Measurements from ENCODE around the gene TNS4. TPM values are rescaled to one million over a fixed set of nuclear protein-coding genes. Genes with fewer than 3 reads are reported as not detected.
A peak's percentile ranks its signal among the peaks of the same experiment; 100 is the strongest.

Gene TNS4
- total and polyA plus RNA-seq, 9 of the 15 experiments (the other 6 are each of a cell fraction or from before 2014, with no cell fraction given) = 0.04 to 0.73 (median 0.24) TPM; not detected in 1

GRCh38 chr17:40457369-40457768 is 44.1 kb downstream of the TNS4 start (continued):
- TF ChIP-seq NR2C1 (IDR thresholded peaks at IDR 0.05) (no peak), NR2C1 (tag; IDR thresholded peaks at IDR 0.05) (no peak)

GRCh38 chr17:40456396-40456951 is 44.9 kb downstream of the TNS4 start:
- Histone ChIP-seq H3K9me3 (replicated peaks; ENCODE audit: control insufficient read depth, insufficient read depth, low read depth, low read length) (no peaks in the 10 kb centered on the region), H3K4me3 (no peak overlapping the region), H3K79me2 (ENCODE audit: control insufficient read depth, insufficient read depth, low read length) (no peaks in the 10 kb centered on the region), H3K4me2 (ENCODE audit: insufficient read depth, low read length) (no peak overlapping the region), H4K20me1 (replicated peaks; ENCODE audit: control insufficient read depth, insufficient read depth, low read length) (no peaks in the 10 kb centered on the region), H3K9ac (ENCODE audit: insufficient read depth in 1 of 2, low read depth in 2 of 2, low read length in 2 of 2) (peak overlapping the region in 1 of 2 experiments; percentile 65; a peak in 1 of 4 replicates), H3K9me1 (ENCODE audit: control insufficient read depth, insufficient read depth, low read length) (no peaks in the 10 kb centered on the region), H3K27ac (ENCODE audit: extremely low read depth, low read depth, low read length) (no peak overlapping the region), H3K4me1 (replicated peaks in 1 of 2; ENCODE audit: control insufficient read depth in 2 of 2, insufficient read depth in 2 of 2, low read length in 2 of 2) (peaks cover 0 to 10% of the 10 kb centered on the region in 2 experiments; a peak in 3 of 5 replicates), H2AFZ (ENCODE audit: low read depth, low read length) (no peak overlapping the region), H3K36me3 (ENCODE audit: control insufficient read depth, insufficient read depth, low read length) (peaks cover 32% of the 10 kb centered on the region; the same call in 2 of the 3 replicates), H3K27me3 (ENCODE audit: control insufficient read depth in 2 of 2, insufficient read depth in 2 of 2, low read length in 2 of 2) (no peaks in the 10 kb centered on the region; a peak in 1 of 5 replicates)
- WGBS (ENCODE audit: insufficient coverage, low coverage, missing lambda C conversion rate) = 79% methylated on average over 14 of the region's 16 CpGs
- FAIRE-seq (no peak), ATAC-seq (no peak), DNase-seq (ENCODE audit: extremely low read depth in 1 of 4, low spot score in 3 of 4) (no peak)
- ChIA-PET POLR2A (interaction anchor here (0.6 to 3.1 kb wide), 5 partner anchors 9 to 39 kb away, joined by 3 to 22 read pairs (median 4); partner anchors contain the start of genes IGFBP4 and TOP2A), CTCF (ENCODE audit: low intra/inter-chr PET ratio) (no interaction called here)
- no TSS peak for BruUV-seq (replicated peaks)
- intact Hi-C loops (cut with micrococcal nuclease) (no loop called here), in situ Hi-C loops (cut with MboI) (no loop called here)
- TF ChIP-seq E2F5 (CRISPR knock-in tag; IDR thresholded peaks at IDR 0.05) (no peak), ZNF277 (CRISPR knock-in tag; IDR thresholded peaks at IDR 0.05; ENCODE audit: borderline replicate concordance) (no peak), BCOR (IDR thresholded peaks at IDR 0.05) (no peak), VEZF1 (CRISPR knock-in tag; IDR thresholded peaks at IDR 0.05) (no peak), FOXJ3 (CRISPR knock-in tag; IDR thresholded peaks at IDR 0.05) (no peak), ZNF23 (CRISPR knock-in tag; IDR thresholded peaks at IDR 0.05) (no peak), ZNF740 (CRISPR knock-in tag; IDR thresholded peaks at IDR 0.05) (no peak), ZNF740 (tag; IDR thresholded peaks at IDR 0.05) (no peak), ZNF224 (CRISPR knock-in tag; IDR thresholded peaks at IDR 0.05) (no peak), ZFPM2 (CRISPR knock-in tag; IDR thresholded peaks at IDR 0.05) (no peak), TAF15 (IDR thresholded peaks at IDR 0.05; ENCODE audit: low read depth, low read length) (no peak), ZFP1 (CRISPR knock-in tag; IDR thresholded peaks at IDR 0.05) (no peak), KDM4B (IDR thresholded peaks at IDR 0.05; ENCODE audit: borderline replicate concordance in 2 of 2, low read depth in 1 of 2) (no peak), RBM25 (IDR thresholded peaks at IDR 0.05; ENCODE audit: low read depth, low read length, severe bottlenecking) (no peak), PRPF4 (IDR thresholded peaks at IDR 0.05; ENCODE audit: insufficient read depth, low read depth, low read length, poor library complexity, severe bottlenecking) (no peak)

Measured in K562 (cell line).